Activated CD4-positive, alpha-beta memory T cell treated with anti-CD3 and anti-CD28 coated beads, Interleukin-2, amount 10 ng/mL, durations not matched to agents 7 days and 5 days (primary cell): ENCODE results near the gene TADA2A. TPM values are rescaled to one million over a fixed set of nuclear protein-coding genes. Genes with fewer than 3 reads are reported as not detected.
"Not testable (repeated sequence)": the region's sequence is repeated elsewhere in the genome, so short reads cannot be mapped to it uniquely, and the experiment has no call there.

ENCODE experiments used
- CTCF ChIA-PET: fragments of 350-600 bp; sonication (Branson Sonifier 250); formaldehyde crosslinking; loops from one replicate; lab custom pipeline; 2021; ENCODE audit warnings: antibody characterized with exemption, inconsistent platforms; lab: Charles Lee
- POLR2A ChIA-PET: fragments of 350-600 bp; sonication (Branson Sonifier 250); formaldehyde crosslinking; loops from one replicate; lab custom pipeline; 2021; ENCODE audit warnings: antibody characterized with exemption; lab: Charles Lee
- DNase-seq: peaks from one replicate; pipeline ENCODE4 v3.0.0-alpha.2; 2020
- H3K27ac Mint-ChIP-seq: one replicate; pipeline ENCODE4 v1.8.0; 2021; ENCODE audit warnings: mild to moderate bottlenecking, mixed read lengths
- H3K27me3 Mint-ChIP-seq: one replicate; pipeline ENCODE4 v1.8.0; 2021; ENCODE audit warnings: mixed read lengths
- H3K36me3 Mint-ChIP-seq: one replicate; pipeline ENCODE4 v1.8.0; 2021; ENCODE audit warnings: low read depth, mixed read lengths
- H3K4me1 Mint-ChIP-seq: one replicate; pipeline ENCODE4 v1.8.0; 2021; ENCODE audit warnings: mixed read lengths
- H3K4me3 Mint-ChIP-seq: one replicate; pipeline ENCODE4 v1.8.0; 2021; ENCODE audit warnings: mild to moderate bottlenecking, mixed read lengths
- H3K9me3 Mint-ChIP-seq: one replicate; pipeline ENCODE4 v1.8.0; 2021; ENCODE audit warnings: mixed read lengths
- total RNA-seq, 2 experiments: library from RNA; stranded (reverse); gene quantifications; one replicate each; pipeline ENCODE4 v1.2.3, GENCODE V29; 2021

TADA2A gene
- total RNA-seq, 2 experiments from 2014 or later = 42.5 to 43.0 TPM

- Mint-ChIP-seq H3K27ac (no peak overlapping the region), H3K4me3 (no peak overlapping the region), H3K9me3 (no peaks in the 10 kb centered on the region), H3K36me3 (no peaks in the 10 kb centered on the region), H3K27me3 (no peaks in the 10 kb centered on the region), H3K4me1 (no peaks in the 10 kb centered on the region)
- ChIA-PET POLR2A (no interaction called here), CTCF (interaction anchor here (2.1 kb wide), 1 partner anchor 13 kb away, joined by 10 read pairs; no protein-coding TSS in a partner anchor)
- DNase-seq = no peak
These were observed 22.0 kb upstream of the TADA2A start for GRCh38 chr17:37384560-37385149.

DNA sequence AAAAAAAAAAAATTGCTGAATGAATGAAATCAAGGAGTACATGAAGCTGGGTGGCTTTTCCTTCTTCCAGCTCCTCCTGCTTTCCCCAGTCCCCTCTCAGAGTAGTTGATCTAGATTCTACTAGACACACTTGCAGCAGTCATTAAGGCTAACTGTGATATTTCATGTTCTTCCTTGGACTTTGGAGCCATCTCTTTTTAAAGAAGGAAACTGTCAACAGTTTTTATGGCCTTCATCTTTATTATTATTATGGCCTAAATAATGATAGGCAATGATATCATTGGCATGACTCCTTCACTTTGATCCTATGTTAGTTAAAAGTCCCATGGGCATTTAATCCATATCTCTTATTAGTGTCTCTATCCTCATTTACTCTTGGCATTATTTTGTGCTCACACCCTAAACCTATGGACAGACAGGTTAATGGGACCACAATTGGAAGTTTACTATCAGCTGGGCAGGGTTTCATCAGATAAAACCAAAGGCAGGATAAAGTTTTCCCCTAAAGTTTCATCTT is 21.2 kb upstream of the TADA2A start:
- no peaks in the 10 kb centered on the region for H3K36me3 Mint-ChIP-seq
- H3K4me1 Mint-ChIP-seq = no peaks in the 10 kb centered on the region
- CTCF ChIA-PET = interaction anchor here (1.8 to 2.1 kb wide), 2 partner anchors 12 kb away, joined by 10 to 15 read pairs; no protein-coding TSS in a partner anchor
- POLR2A ChIA-PET = no interaction called here
- H3K4me3 Mint-ChIP-seq = no peak overlapping the region
- H3K9me3 Mint-ChIP-seq = no peaks in the 10 kb centered on the region
- no peak for DNase-seq
- H3K27ac Mint-ChIP-seq = no peak overlapping the region
- no peaks in the 10 kb centered on the region for H3K27me3 Mint-ChIP-seq

- Mint-ChIP-seq H3K4me3 (no peak overlapping the region), H3K4me1 (peaks cover 4% of the 10 kb centered on the region), H3K9me3 (no peaks in the 10 kb centered on the region), H3K27ac (no peak overlapping the region), H3K36me3 (no peaks in the 10 kb centered on the region), H3K27me3 (no peaks in the 10 kb centered on the region)
- CTCF ChIA-PET = interaction anchor here (0.5 to 2.1 kb wide), 3 partner anchors 11 to 266 kb away, joined by 3 to 15 read pairs (median 10); no protein-coding TSS in a partner anchor
- no peak for DNase-seq
- POLR2A ChIA-PET = no interaction called here
These were observed 20.2 kb upstream of the TADA2A start for GRCh38 chr17:37386462-37386861.

DNA sequence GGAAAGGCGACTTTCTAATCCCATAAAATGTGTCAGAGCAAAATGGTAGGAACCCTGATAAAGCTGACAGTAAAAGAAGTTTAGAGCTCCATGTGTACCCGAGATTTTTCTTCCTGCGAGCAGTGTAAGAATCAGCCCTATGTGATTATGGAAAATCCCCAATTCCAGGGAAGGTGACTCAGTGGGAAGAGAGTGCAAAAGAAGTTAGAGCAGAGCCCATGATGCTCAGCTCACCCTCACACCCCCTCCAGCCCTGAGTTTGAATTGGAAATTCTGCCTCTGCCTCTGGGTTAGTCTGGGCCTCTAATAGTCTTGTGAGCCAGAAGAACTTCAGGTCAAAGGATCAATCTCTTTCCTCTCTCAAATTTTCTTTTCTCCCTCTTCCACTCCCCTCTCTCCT is 18.4 kb upstream of the TADA2A start:
- Mint-ChIP-seq H3K27me3 (no peaks in the 10 kb centered on the region), H3K9me3 (no peaks in the 10 kb centered on the region), H3K36me3 (no peaks in the 10 kb centered on the region), H3K4me3 (no peak overlapping the region), H3K27ac (no peak overlapping the region), H3K4me1 (peaks cover 18% of the 10 kb centered on the region)
- ChIA-PET CTCF (interaction anchor here (0.7 to 1.7 kb wide), 2 partner anchors 15 kb away, joined by 3 to 4 read pairs; no protein-coding TSS in a partner anchor), POLR2A (interaction anchor here (1.5 kb wide), 1 partner anchor 19 kb away, joined by 4 read pairs; the partner anchor contains the start of genes ACACA and TADA2A)
- no peak for DNase-seq

- Mint-ChIP-seq H3K36me3 (no peaks in the 10 kb centered on the region), H3K9me3 (no peaks in the 10 kb centered on the region), H3K27ac (no peak overlapping the region), H3K4me3 (no peak overlapping the region), H3K4me1 (peaks cover 18% of the 10 kb centered on the region), H3K27me3 (no peaks in the 10 kb centered on the region)
- DNase-seq = no peak
- ChIA-PET CTCF (interaction anchor here (0.6 to 1.7 kb wide), 2 partner anchors 15 to 16 kb away, joined by 3 to 4 read pairs; no protein-coding TSS in a partner anchor), POLR2A (interaction anchor here (1.5 kb wide), 1 partner anchor 18 kb away, joined by 4 read pairs; the partner anchor contains the start of genes ACACA and TADA2A)
These were observed 17.5 kb upstream of the TADA2A start for GRCh38 chr17:37389160-37389559.

DNA sequence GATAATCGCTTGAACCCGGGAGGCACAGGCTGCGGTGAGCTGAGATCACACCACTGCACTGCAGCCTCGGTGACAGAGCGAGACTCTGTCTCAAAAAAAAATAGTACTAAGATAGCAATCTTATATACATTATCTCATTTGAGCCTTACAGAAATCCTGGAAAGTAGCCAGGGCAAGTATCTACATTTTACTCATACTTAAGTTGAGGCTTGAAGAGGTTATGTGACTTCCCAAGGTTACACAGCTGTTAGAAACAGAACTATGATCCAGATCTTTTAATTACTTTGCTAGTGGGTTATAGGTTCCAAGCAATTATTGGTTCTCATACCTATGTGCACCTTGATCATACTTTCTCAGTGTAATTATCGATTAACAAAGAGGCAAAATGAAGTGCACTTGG is 15.5 kb upstream of the TADA2A start:
- POLR2A ChIA-PET = interaction anchor here (1.0 kb wide), 1 partner anchor 12 kb away, joined by 3 read pairs; no protein-coding TSS in a partner anchor
- no peaks in the 10 kb centered on the region for H3K9me3 Mint-ChIP-seq
- H3K27ac Mint-ChIP-seq = no peak overlapping the region
- CTCF ChIA-PET = no interaction called here
- H3K27me3 Mint-ChIP-seq = no peaks in the 10 kb centered on the region
- DNase-seq = no peak
- H3K4me1 Mint-ChIP-seq = peaks cover 18% of the 10 kb centered on the region
- no peaks in the 10 kb centered on the region for H3K36me3 Mint-ChIP-seq
- H3K4me3 Mint-ChIP-seq = no peak overlapping the region

DNA sequence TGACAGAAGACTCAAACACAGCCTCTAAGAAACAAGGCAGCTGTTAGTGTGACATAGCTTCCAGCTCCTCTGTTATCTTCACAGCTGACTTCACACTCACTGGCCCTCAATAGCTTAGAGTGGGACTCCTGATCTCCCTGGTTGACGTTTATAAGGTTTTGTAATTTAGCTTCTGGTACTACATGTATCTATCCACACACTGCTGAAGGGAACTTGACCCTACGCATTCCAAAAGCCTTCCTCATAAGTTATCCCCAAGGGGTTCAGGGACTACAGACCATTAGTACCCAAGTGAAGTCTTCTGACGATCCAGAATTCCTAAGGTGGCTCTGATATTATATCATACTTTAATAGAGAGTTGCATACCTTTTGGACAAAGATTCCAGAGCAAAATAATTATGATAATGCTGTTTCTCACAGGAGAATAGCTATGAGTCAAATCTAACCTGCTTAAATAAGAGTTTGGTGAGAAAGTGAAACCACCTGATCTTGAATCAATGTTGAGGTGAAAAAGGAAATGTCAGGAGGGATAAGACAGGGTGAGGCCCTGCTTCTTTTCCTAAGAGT is 14.6 kb upstream of the TADA2A start:
- Mint-ChIP-seq H3K4me3 (no peak overlapping the region), H3K27me3 (no peaks in the 10 kb centered on the region), H3K36me3 (no peaks in the 10 kb centered on the region), H3K27ac (peak overlapping the region; percentile 5), H3K9me3 (no peaks in the 10 kb centered on the region), H3K4me1 (peaks cover 18% of the 10 kb centered on the region)
- ChIA-PET POLR2A (interaction anchor here (0.9 to 1.3 kb wide), 3 partner anchors 9 to 19 kb away, joined by 3 to 4 read pairs (median 3); no protein-coding TSS in a partner anchor), CTCF (interaction anchor here (0.8 to 2.2 kb wide), 2 partner anchors 17 to 19 kb away, joined by 3 to 10 read pairs; no protein-coding TSS in a partner anchor)
- no peak for DNase-seq

DNA sequence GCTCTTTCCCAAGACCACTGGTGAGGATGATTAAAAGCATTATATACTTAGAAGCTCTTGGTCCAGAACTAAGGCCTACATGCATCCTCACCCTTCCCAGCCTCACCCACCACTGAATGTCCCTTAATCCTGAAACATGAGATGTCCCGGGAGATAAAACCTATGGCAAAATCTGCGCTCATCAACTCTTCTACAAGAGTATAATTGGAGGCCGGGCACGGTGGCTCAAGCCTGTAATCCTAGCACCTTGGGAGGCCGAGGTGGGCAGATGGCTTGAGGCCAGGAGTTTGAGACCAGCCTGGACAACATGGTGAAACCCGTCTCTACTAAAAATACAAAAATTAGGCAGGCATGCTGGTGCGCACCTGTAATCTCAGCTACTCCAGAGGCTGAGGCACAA is 13.3 kb upstream of the TADA2A start:
- peaks cover 24% of the 10 kb centered on the region for H3K4me1 Mint-ChIP-seq
- POLR2A ChIA-PET = no interaction called here
- no peak overlapping the region for H3K27ac Mint-ChIP-seq
- CTCF ChIA-PET = interaction anchor here (2.2 kb wide), 1 partner anchor 20 kb away, joined by 10 read pairs; no protein-coding TSS in a partner anchor
- H3K9me3 Mint-ChIP-seq = no peaks in the 10 kb centered on the region
- H3K36me3 Mint-ChIP-seq = no peaks in the 10 kb centered on the region
- no peak for DNase-seq
- no peak overlapping the region for H3K4me3 Mint-ChIP-seq
- H3K27me3 Mint-ChIP-seq = no peaks in the 10 kb centered on the region

DNA sequence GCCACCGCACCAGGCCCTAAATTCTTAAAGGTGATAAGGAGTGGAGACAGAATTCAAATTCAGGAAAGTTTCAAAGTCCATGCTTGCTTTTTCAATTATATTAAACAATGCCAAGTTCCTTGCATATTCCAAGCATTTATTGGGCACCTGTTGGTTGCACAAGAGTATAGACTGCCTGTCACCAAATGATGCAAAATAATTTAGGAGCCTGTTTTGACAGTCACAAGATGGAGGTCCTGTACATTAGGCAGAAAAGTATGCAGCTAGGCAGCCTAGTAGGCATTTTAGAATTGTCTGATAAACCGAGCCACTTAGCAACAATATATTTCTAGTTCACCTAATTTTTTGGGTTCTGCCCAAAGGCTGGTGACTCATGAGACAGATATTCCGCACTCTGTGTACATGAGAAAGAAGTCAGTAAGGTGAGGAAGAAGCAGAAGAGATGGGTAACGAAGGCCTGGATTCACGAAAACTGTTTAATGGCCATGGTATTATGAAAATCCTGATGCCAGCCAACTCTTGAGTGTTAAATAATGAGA is 7.4 kb upstream of the TADA2A start:
- Mint-ChIP-seq H3K27ac (no peak overlapping the region), H3K27me3 (no peaks in the 10 kb centered on the region), H3K36me3 (peaks cover 17% of the 10 kb centered on the region), H3K4me1 (peaks cover 29% of the 10 kb centered on the region), H3K4me3 (no peak overlapping the region), H3K9me3 (no peaks in the 10 kb centered on the region)
- POLR2A ChIA-PET = no interaction called here
- DNase-seq = no peak
- CTCF ChIA-PET = no interaction called here

DNA sequence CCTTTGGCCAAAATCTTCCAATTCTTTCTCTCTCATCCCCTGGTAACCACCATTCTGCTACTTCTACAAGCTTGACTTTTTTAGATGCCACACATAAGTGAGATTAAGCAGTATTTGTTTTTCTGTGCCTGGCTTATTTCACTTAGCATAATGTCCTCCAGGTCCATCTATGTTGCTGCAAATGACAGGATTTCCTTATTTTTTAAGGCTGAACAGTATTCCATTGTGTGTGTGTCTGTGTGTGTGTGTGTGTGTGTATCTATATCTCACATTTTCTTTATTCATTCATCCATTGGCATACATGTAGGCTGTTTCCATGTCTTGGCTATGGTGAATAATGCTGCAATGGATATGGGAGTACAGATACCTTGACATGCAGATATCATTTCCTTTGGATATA is 6.2 kb upstream of the TADA2A start:
- CTCF ChIA-PET = no interaction called here
- Mint-ChIP-seq H3K27me3 (no peaks in the 10 kb centered on the region), H3K4me1 (peaks cover 39% of the 10 kb centered on the region), H3K9me3 (no peaks in the 10 kb centered on the region), H3K27ac (no peak overlapping the region), H3K36me3 (peaks cover 23% of the 10 kb centered on the region), H3K4me3 (no peak overlapping the region)
- no peak for DNase-seq
- POLR2A ChIA-PET = no interaction called here

GRCh38 chr17:37405522-37405921 is 1.2 kb upstream of the TADA2A start:
- POLR2A ChIA-PET = interaction anchor here (0.7 to 1.9 kb wide), 5 partner anchors 15 to 86 kb away, joined by 3 to 17 read pairs (median 4); no protein-coding TSS in a partner anchor
- H3K27me3 Mint-ChIP-seq, DNase-seq, H3K9me3 Mint-ChIP-seq: not testable (repeated sequence)
- Mint-ChIP-seq H3K36me3 (peaks cover 48% of the 10 kb centered on the region), H3K4me3 (peak overlapping the region; percentile 98), H3K27ac (peak overlapping the region; percentile 92), H3K4me1 (peaks cover 63% of the 10 kb centered on the region)
- CTCF ChIA-PET = interaction anchor here (1.0 to 2.2 kb wide), 3 partner anchors 21 to 32 kb away, joined by 3 to 7 read pairs (median 4); no protein-coding TSS in a partner anchor

- no peaks in the 10 kb centered on the region for H3K27me3 Mint-ChIP-seq
- POLR2A ChIA-PET = interaction anchor here (0.7 to 1.9 kb wide), 6 partner anchors 15 to 85 kb away, joined by 3 to 17 read pairs (median 5); no protein-coding TSS in a partner anchor
- DNase-seq = no peak
- H3K4me1 Mint-ChIP-seq = peaks cover 69% of the 10 kb centered on the region
- peak overlapping the region; percentile 98 for H3K4me3 Mint-ChIP-seq
- peaks cover 54% of the 10 kb centered on the region for H3K36me3 Mint-ChIP-seq
- peak overlapping the region; percentile 92 for H3K27ac Mint-ChIP-seq
- H3K9me3 Mint-ChIP-seq = no peaks in the 10 kb centered on the region
- CTCF ChIA-PET = interaction anchor here (2.2 kb wide), 1 partner anchor 24 kb away, joined by 7 read pairs; no protein-coding TSS in a partner anchor
These were observed 591 bp upstream of the TADA2A start for GRCh38 chr17:37405955-37406634.
